ENCODE results near the gene PAF1. TPM values are rescaled to one million over a fixed set of nuclear protein-coding genes. Genes with fewer than 3 reads are reported as not detected.

PAF1 gene
- total and polyA plus RNA-seq, 2 of the 13 experiments (the other 11 are each of a cell fraction or from before 2014, with no cell fraction given) = 30.2 to 31.1 TPM

DNA sequence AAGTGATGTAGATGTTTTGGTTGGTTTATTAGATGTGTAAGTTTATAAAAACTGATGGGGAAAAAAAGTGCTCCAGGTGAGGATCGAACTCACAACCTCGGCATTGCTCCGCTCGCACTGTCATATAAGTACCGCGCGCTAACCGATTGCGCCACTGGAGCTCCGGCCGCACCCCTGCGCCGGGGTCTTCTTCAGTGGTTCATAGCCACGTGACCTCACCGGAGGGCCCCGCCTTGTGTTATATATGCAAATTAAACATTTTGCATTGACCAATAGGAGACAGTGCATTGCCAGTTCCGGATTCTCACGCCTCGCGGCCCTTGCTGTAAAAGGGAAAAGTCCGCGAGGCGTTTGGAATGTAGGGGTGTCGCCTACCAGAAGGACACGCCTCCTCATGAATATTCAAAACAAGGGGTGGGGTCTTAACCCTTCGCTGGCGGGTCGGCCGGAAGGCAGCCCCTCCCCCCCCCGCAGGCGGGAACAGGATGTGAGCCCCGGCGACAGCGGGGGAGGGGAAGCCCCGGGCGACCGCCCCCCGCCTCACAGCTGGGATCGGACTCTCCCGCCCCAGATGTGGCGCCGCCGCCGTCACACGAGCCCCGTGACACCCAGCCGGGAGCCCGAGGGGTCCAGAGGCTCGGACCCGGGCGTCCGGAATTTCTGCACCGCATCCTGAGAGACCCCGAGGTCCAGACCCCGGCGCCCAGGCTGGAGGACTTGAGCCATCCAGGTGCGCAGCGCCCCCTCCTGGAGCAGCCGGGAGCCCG lies 21.4 kb upstream of the PAF1 start, which contains the start of gene PLEKHG2 (continued):
- TF ChIP-seq, protein P1, sequence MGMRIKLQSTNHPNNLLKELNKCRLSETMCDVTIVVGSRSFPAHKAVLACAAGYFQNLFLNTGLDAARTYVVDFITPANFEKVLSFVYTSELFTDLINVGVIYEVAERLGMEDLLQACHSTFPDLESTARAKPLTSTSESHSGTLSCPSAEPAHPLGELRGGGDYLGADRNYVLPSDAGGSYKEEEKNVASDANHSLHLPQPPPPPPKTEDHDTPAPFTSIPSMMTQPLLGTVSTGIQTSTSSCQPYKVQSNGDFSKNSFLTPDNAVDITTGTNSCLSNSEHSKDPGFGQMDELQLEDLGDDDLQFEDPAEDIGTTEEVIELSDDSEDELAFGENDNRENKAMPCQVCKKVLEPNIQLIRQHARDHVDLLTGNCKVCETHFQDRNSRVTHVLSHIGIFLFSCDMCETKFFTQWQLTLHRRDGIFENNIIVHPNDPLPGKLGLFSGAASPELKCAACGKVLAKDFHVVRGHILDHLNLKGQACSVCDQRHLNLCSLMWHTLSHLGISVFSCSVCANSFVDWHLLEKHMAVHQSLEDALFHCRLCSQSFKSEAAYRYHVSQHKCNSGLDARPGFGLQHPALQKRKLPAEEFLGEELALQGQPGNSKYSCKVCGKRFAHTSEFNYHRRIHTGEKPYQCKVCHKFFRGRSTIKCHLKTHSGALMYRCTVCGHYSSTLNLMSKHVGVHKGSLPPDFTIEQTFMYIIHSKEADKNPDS (CRISPR knock-in tag; IDR thresholded peaks at IDR 0.05) = no peak
- TF ChIP-seq ZNF547 (CRISPR knock-in tag; IDR thresholded peaks at IDR 0.05) = 0 out of 2 replicates have a peak, but pooled peaks have one; percentile 3
- peak; percentile 48; the same call in 1 of the 2 replicates for TF ChIP-seq ERF (CRISPR knock-in tag; IDR thresholded peaks at IDR 0.05)
- 0 out of 2 replicates have a peak, but pooled peaks have one; percentile 17 for TF ChIP-seq ZMYM3 (CRISPR knock-in tag; IDR thresholded peaks at IDR 0.05)
- no peak for TF ChIP-seq JUNB (CRISPR knock-in tag; IDR thresholded peaks at IDR 0.05; ENCODE audit: borderline replicate concordance)
- no peak for TF ChIP-seq FOXC1 (CRISPR knock-in tag; IDR thresholded peaks at IDR 0.05; ENCODE audit: borderline replicate concordance)
- TF ChIP-seq HOXA3 (CRISPR knock-in tag; IDR thresholded peaks at IDR 0.05) = peak; percentile 59
- peak; percentile 50; the same call in 1 of the 2 replicates for TF ChIP-seq ZNF274 (CRISPR knock-in tag; IDR thresholded peaks at IDR 0.05)
- TF ChIP-seq HMG20B (CRISPR knock-in tag; conservative IDR thresholded peaks at IDR 0.05) = 0 out of 2 replicates have a peak, but pooled peaks have one; percentile 42
- no peak for TF ChIP-seq ONECUT2 (CRISPR knock-in tag; IDR thresholded peaks at IDR 0.05)
- no peak for TF ChIP-seq ZNF616 (CRISPR knock-in tag; IDR thresholded peaks at IDR 0.05; ENCODE audit: low read depth)
- peak; percentile 17; the same call in 1 of the 2 replicates for TF ChIP-seq HDAC1 (CRISPR knock-in tag; IDR thresholded peaks at IDR 0.05)
- no peak; the same call in 1 of the 2 replicates for TF ChIP-seq FOXO1 (CRISPR knock-in tag; IDR thresholded peaks at IDR 0.05)
- TF ChIP-seq ATRX (CRISPR knock-in tag; IDR thresholded peaks at IDR 0.05; ENCODE audit: borderline replicate concordance) = no peak
- 0 out of 2 replicates have a peak, but pooled peaks have one; percentile 47 for TF ChIP-seq ZNF335 (CRISPR knock-in tag; IDR thresholded peaks at IDR 0.05)
- TF ChIP-seq TGIF2 (CRISPR knock-in tag; IDR thresholded peaks at IDR 0.05) = no peak
- peak; percentile 80 for TF ChIP-seq CHD2 (IDR thresholded peaks at IDR 0.05; ENCODE audit: low read depth, low read length)
- TF ChIP-seq ZSCAN21 (CRISPR knock-in tag; IDR thresholded peaks at IDR 0.05; ENCODE audit: borderline replicate concordance) = no peak; the same call in 1 of the 2 replicates
- no peak for TF ChIP-seq AGO2 (optimal IDR thresholded peaks at IDR 0.05; ENCODE audit: low read depth, low read length)
- TF ChIP-seq HNRNPK (IDR thresholded peaks at IDR 0.05; ENCODE audit: low read depth, low read length, poor library complexity, severe bottlenecking) = no peak
- TF ChIP-seq NCOR1 (IDR thresholded peaks at IDR 0.05; ENCODE audit: borderline replicate concordance, low read length) = peak; percentile 78; the same call in 1 of the 2 replicates
- TF ChIP-seq, protein P2, sequence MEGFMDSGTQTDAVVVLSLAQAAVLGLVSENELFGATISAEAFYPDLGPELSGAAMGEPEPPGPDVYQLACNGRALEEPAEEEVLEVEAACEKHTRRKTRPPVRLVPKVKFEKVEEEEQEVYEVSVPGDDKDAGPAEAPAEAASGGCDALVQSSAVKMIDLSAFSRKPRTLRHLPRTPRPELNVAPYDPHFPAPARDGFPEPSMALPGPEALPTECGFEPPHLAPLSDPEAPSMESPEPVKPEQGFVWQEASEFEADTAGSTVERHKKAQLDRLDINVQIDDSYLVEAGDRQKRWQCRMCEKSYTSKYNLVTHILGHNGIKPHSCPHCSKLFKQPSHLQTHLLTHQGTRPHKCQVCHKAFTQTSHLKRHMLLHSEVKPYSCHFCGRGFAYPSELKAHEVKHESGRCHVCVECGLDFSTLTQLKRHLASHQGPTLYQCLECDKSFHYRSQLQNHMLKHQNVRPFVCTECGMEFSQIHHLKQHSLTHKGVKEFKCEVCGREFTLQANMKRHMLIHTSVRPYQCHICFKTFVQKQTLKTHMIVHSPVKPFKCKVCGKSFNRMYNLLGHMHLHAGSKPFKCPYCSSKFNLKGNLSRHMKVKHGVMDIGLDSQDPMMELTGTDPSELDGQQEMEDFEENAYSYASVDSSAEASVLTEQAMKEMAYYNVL (CRISPR knock-in tag; IDR thresholded peaks at IDR 0.05; ENCODE audit: borderline replicate concordance) = no peak
- TF ChIP-seq ZFP36L2 (CRISPR knock-in tag; IDR thresholded peaks at IDR 0.05) = no peak
- TF ChIP-seq MIXL1 (CRISPR knock-in tag; IDR thresholded peaks at IDR 0.05) = peak; percentile 69; the same call in 1 of the 2 replicates
- TF ChIP-seq KLF13 (CRISPR knock-in tag; IDR thresholded peaks at IDR 0.05) = no peak
- no peak for TF ChIP-seq NCOA1 (CRISPR knock-in tag; IDR thresholded peaks at IDR 0.05)

Measured in HepG2 (cell line).